ENCODE data around the gene PLXND1.
A peak's percentile ranks its signal among the peaks of the same experiment; 100 is the strongest.

The PLXND1 gene

DNA sequence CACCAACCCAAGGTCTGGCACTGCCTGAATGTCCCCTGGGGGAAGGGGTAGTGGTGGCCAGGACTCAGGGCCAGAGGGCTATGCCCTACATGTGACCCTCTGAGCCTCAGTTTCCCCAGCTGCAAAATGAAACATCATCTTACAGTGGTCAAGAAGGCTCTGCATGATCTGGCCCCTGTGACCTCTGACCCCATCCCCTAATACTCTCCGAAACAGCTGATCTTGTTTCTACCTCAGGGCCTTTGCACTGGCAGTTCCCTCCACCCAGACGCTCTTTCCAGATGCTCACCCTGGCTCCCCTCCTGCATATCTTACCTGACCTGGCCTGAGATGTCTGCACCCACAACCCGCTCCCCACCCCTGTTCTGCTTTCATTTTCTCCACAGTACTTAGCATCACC lies 21.8 kb downstream of the PLXND1 start:
- no peak for DNase-seq

GRCh38 chr3:129583289-129583688 lies 23.2 kb downstream of the PLXND1 start:
- no peak for DNase-seq

DNA sequence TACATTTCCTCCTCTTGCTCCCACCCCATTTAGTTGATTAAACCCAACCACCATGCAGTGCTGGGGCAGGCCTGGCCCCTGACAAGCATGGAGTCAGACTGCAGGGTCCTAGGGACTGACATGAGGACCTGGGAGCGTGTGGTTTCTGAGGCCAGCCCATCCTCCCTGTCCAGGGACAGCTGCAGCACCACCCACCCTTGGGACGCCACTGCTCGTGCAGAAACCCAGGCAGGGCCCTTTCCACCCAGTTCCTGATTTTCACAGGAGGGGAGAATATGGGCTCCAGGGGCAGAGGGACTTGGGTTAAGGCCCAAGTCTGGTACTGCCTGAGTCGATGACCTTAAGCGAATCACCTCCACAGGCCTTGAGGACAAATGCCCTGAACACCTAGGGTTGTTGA lies 23.7 kb downstream of the PLXND1 start:
- no peak for DNase-seq

GRCh38 chr3:129581623-129582022 lies 24.9 kb downstream of the PLXND1 start:
- no peak for DNase-seq

GRCh38 chr3:129579991-129580390 lies 26.5 kb downstream of the PLXND1 start:
- no peak for DNase-seq

- no peak for DNase-seq
These were observed 28.3 kb downstream of the PLXND1 start for GRCh38 chr3:129577925-129578786.

DNA sequence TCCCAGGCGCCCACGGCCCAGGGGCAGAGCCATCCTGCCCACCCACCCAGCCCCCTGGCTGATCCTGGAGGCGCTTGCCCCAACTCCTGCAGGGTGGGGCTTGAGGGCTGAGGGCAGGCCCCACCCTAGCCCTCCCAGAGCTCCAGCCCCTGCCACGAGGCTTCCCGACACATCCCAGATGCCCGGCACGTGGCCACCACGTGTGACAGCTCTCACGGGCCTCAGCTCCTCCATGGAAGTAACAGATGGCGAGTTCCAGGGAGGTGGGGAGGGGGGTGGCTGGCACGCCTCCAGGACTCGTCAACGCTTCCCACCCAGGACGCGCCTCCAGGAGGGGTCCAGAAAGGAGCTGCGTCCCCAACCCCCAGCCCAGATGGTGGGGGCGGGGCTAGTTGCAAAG lies 29.1 kb downstream of the PLXND1 start:
- DNase-seq, result peak; percentile 33

- no peak for DNase-seq
These were observed 29.7 kb downstream of the PLXND1 start for GRCh38 chr3:129576514-129577352.

- no peak for DNase-seq
These were observed 30.5 kb downstream of the PLXND1 start for GRCh38 chr3:129575997-129576384.

DNA sequence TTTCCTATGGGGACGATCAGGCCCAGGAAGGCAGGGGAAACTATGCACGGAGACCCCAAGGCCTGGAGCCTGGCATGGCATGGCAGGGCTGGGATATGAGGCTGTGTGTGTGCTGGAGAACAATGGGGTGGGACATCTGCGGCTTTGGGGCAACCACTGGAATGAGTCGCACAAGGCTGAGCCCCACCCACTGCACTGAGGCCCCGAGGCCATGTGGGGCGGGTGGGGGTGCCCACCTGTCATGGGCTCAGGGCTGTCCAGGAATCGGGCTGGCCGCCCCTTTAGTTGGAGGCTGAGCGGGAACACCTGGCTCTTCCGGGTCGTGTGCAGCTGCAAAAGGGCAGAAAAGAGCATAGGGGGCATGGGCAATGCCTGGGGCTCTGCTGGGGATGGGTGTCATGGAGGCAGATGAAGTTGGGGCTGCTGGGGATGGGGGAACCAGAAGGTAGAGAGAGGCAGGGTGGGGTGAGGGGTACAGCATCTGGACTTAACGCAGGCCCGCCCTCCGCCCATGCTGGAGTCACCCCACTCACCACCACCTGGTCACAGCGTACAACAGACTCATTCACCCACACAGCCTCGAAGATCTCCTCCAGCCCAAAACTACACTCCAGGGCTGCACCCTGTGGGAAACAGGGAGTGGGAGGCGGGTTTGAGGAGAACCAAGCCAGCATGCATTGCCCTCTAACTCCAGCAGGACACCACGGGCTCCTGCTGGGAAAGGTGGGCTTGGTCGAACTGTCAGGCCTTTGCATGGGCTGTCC lies 31.1 kb downstream of the PLXND1 start:
- no peak for DNase-seq

- DNase-seq, result no peak
These were observed 32.3 kb downstream of the PLXND1 start for GRCh38 chr3:129574206-129574605.

DNA sequence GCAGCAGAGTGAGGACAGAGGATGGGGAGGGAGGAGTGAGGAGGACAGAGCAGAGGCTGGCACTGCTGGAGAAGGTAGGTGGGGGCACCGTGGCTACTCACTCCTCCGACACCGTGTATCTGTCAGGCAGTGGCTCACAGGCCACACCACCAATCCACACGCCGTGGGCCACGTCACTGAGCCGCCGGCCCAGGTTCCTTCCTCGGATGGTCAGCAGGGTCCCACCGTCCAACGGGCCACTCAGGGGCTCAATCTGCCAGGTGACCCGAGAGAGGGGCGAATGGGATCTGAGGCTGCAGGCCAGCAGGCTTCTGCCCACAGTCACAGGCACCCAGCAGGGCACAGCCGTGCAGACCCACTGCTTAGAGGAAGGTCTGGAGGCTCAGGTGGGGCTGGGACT lies 33.0 kb downstream of the PLXND1 start:
- no peak for DNase-seq

GRCh38 chr3:129572603-129573002 lies 33.9 kb downstream of the PLXND1 start:
- DNase-seq, result no peak

DNA sequence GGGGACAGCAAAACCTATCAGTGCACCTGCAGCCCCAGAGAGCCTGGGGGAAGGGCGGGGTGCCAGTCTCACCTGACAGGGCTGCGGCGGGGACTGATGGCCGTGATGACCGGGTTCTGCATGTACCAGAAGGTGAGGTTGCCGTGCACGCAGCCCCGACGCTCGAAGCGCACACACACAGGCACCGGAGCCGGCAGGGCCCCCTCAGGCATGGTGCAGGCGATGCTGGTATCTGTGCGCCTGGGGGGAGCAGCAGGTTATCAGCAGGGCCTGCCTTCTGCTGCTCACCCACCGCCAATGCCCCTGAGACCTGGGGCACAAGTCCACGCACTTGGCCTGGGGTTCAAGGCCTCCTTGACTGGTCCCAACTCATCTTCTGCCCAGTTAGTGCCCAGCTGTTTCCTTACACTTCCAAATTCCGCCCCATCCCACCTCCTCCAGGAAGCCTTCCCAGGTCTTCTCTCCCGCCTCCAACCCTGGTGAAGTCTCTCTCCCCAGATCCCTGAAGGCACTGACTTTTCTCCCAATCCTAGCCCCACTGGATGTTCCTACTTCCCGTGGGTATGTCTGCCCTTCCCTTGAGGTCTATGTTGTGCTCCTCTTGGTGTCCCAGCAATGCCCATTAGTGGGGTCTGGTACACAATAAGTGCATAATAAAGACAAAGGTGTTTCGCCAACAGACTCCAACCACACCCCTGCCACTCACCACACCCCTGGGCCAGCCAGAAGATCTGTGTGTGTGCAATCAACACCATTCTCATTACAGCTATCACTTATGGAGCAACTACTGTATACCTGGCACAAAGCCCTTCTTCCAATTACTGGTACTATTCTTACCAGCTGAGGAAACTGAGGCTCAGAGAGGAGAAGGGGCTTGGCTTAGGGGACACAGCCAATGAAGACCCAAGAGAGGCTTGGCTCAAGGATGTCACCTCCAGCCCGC lies 34.6 kb downstream of the PLXND1 start:
- no peak for DNase-seq

- no peak for DNase-seq
These were observed 36.6 kb downstream of the PLXND1 start for GRCh38 chr3:129569856-129570255.

- DNase-seq, result no peak
These were observed 38.5 kb downstream of the PLXND1 start for GRCh38 chr3:129567939-129568338.

DNA sequence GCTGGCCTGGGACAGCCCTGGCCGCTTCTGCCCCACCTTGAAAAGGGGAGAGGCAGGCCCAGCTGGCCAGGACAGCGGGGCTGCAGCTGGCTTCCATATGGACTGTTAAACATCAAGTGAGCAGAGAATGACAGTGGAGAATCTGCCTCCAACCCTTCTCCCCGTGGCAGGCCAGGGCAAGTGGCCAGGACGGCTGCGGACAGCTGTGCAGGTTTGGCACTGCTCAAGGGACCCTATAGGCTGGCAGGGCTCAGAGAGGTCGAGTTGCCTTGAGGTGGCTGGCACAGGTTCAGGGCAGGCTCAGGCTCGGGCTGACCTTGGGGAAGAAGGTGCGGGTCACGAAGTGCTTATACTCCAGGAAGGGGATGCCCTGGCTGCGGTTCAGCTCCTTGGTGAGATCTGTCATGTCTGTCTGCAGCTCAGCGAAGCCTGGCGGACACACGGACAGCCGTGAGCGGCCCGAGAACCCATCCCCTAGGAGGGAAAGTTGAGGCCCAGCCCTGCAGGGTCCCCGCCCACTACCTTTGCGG lies 39.2 kb downstream of the PLXND1 start:
- DNase-seq, result no peak

DNA sequence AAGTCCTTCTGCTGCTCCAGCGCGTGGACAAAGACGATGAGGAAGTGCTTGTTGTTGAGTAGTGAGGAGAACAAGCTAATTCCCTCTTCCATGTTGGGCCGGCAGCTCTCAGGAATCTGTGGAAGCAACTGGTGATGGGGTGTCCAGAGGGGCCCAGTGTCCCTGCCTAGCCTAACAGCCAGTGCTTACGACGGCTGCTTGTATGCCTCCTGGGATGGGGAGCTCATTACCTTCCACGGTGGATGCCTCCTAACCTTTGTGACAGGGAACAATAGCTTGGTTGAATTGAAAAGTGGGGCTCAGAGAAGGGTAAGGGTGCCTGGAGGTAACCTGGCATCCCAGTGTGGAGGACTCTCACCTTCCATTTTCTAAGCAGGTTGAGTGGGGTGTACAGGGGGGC lies 40.6 kb downstream of the PLXND1 start:
- no peak for DNase-seq

- no peak for DNase-seq
These were observed 41.4 kb downstream of the PLXND1 start for GRCh38 chr3:129564981-129565644.

GRCh38 chr3:129563850-129564535 lies 42.5 kb downstream of the PLXND1 start:
- no peak for DNase-seq
